K562 (cell line): ENCODE measurements around the gene GPN1.

Experiments used
- DNMT1 ChIP-seq: fragments of 450-650 bp; IDR thresholded peaks from 2 replicates; pipeline ENCODE4 v1.6.1; 2016; ENCODE audit warnings: antibody characterized with exemption, mild to moderate bottlenecking
- EZH2 ChIP-seq: IDR thresholded peaks from 2 replicates; pipeline ENCODE4 v1.6.1; 2012; ENCODE audit warnings: low read depth, mild to moderate bottlenecking, inconsistent platforms, low read length, borderline replicate concordance
- JUND ChIP-seq, 2 experiments: IDR thresholded peaks; 2 replicates in 1 of 2; 3 replicates in 1 of 2; pipeline ENCODE4 v1.6.1; 2011; ENCODE audit warnings: borderline replicate concordance in 2 of 2, low read depth in 2 of 2, low read length in 2 of 2, improper control_type of control experiment in 1 of 2, missing biosample characterization in 1 of 2, missing genetic modification characterization in 1 of 2, missing genetic modification reagents in 1 of 2
- NR3C1 ChIP-seq: sonication (generic); formaldehyde crosslinking; IDR thresholded peaks from 2 replicates; pipeline ENCODE4 v1.8.1; 2022; ENCODE audit warnings: missing genetic modification reagents
- PCBP1 ChIP-seq: fragments of 200-400 bp; formaldehyde crosslinking; IDR thresholded peaks from 2 replicates; pipeline ENCODE4 v1.6.1; 2018; ENCODE audit warnings: mild to moderate bottlenecking, low read depth, low read length; ENCODE audit not compliant: poor library complexity, severe bottlenecking
- POLR2A ChIP-seq: fragments of 450-650 bp; conservative IDR thresholded peaks from 2 replicates; pipeline ENCODE4 v1.6.1; 2016
- POLR2AphosphoS5 ChIP-seq: IDR thresholded peaks from 2 replicates; pipeline ENCODE4 v1.6.1; 2011; ENCODE audit warnings: mild to moderate bottlenecking, low read depth, low read length, moderate library complexity; ENCODE audit not compliant: control insufficient read depth, insufficient read depth
- ZNF239 ChIP-seq: fragments of 250-450 bp; sonication (Bioruptor Pico); IDR thresholded peaks from 2 replicates; pipeline ENCODE4 v1.4.0; 2020; ENCODE audit warnings: mild to moderate bottlenecking
- ZNF445 ChIP-seq: fragments of 250-450 bp; sonication (Bioruptor Pico); IDR thresholded peaks from 2 replicates; pipeline ENCODE4 v1.4.0; 2020; ENCODE audit warnings: low read depth, mild to moderate bottlenecking, moderate library complexity
- ZNF644 ChIP-seq: fragments of 200-800 bp; sonication (Bioruptor generic); IDR thresholded peaks from 2 replicates; pipeline ENCODE4 v1.6.1; 2016; ENCODE audit warnings: low read depth, missing genetic modification characterization, missing compliant biosample characterization
- ZNF696 ChIP-seq: fragments of 250-450 bp; sonication (Bioruptor Pico); conservative IDR thresholded peaks from 2 replicates; pipeline ENCODE4 v1.4.0; 2020; ENCODE audit warnings: mild to moderate bottlenecking, moderate library complexity
- TF ChIP-seq, protein P1 (sequence below): sonication (generic); formaldehyde crosslinking; IDR thresholded peaks from 2 replicates; pipeline ENCODE4 v1.8.1; 2023; ENCODE audit warnings: mild to moderate bottlenecking, missing genetic modification reagents
- TF ChIP-seq, protein P2 (sequence below), 3 experiments: IDR thresholded peaks in 2 of 3; conservative IDR thresholded peaks in 1 of 3; 2 replicates each; pipeline ENCODE4 v1.5.1; 2011 to 2012; ENCODE audit warnings: low read length in 3 of 3, mild to moderate bottlenecking in 3 of 3, control low read depth in 2 of 3, improper control_type of control experiment in 1 of 3, inconsistent platforms in 1 of 3, low read depth in 1 of 3, mixed read lengths in 1 of 3, moderate library complexity in 1 of 3; ENCODE audit not compliant: insufficient read depth in 2 of 3
- TF ChIP-seq, protein P3 (sequence below): fragments of 250-450 bp; sonication (Bioruptor Pico); IDR thresholded peaks from 2 replicates; pipeline ENCODE4 v1.6.1; 2021; ENCODE audit warnings: mild to moderate bottlenecking

DNA sequence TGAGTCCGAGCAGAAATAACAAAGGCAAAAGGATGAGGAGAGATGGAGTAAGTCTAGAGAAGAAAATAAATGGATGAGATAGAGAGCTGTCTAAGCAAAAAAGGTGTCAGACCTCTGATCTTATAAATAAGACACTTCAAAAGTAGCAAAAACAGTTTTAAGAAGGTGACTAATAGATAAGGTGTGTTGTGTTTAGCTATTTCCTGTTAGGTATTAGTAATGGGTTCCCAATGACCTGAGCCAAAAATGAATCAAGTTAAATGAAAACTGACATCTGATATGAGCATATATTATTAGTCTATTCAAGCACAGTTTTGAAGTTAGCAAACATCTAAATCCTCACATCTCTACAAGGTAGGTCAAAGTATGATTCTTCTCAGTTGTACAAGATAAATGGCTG lies 23.9 kb downstream of the GPN1 start:
- TF ChIP-seq JUND (IDR thresholded peaks at IDR 0.05; ENCODE audit: borderline replicate concordance, low read depth, low read length): no peak
- no peak for TF ChIP-seq JUND (tag; IDR thresholded peaks at IDR 0.05; ENCODE audit: borderline replicate concordance, low read depth, low read length)
- no peak for TF ChIP-seq POLR2AphosphoS5
- TF ChIP-seq, protein P1, sequence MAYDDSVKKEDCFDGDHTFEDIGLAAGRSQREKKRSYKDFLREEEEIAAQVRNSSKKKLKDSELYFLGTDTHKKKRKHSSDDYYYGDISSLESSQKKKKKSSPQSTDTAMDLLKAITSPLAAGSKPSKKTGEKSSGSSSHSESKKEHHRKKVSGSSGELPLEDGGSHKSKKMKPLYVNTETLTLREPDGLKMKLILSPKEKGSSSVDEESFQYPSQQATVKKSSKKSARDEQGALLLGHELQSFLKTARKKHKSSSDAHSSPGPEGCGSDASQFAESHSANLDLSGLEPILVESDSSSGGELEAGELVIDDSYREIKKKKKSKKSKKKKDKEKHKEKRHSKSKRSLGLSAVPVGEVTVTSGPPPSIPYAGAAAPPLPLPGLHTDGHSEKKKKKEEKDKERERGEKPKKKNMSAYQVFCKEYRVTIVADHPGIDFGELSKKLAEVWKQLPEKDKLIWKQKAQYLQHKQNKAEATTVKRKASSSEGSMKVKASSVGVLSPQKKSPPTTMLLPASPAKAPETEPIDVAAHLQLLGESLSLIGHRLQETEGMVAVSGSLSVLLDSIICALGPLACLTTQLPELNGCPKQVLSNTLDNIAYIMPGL (CRISPR knock-in tag): no peak
- no peak for TF ChIP-seq DNMT1
- TF ChIP-seq, protein P2, sequence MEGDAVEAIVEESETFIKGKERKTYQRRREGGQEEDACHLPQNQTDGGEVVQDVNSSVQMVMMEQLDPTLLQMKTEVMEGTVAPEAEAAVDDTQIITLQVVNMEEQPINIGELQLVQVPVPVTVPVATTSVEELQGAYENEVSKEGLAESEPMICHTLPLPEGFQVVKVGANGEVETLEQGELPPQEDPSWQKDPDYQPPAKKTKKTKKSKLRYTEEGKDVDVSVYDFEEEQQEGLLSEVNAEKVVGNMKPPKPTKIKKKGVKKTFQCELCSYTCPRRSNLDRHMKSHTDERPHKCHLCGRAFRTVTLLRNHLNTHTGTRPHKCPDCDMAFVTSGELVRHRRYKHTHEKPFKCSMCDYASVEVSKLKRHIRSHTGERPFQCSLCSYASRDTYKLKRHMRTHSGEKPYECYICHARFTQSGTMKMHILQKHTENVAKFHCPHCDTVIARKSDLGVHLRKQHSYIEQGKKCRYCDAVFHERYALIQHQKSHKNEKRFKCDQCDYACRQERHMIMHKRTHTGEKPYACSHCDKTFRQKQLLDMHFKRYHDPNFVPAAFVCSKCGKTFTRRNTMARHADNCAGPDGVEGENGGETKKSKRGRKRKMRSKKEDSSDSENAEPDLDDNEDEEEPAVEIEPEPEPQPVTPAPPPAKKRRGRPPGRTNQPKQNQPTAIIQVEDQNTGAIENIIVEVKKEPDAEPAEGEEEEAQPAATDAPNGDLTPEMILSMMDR (IDR thresholded peaks at IDR 0.05 in 2 of 3, conservative IDR thresholded peaks at IDR 0.05 in 1 of 3; ENCODE audit: insufficient read depth in 2 of 3, low read depth in 1 of 3, low read length in 3 of 3): no peak
- no peak for TF ChIP-seq ZNF239 (CRISPR knock-in tag)
- TF ChIP-seq POLR2A: 0 out of 2 replicates have a peak, but pooled peaks have one; percentile 14
- no peak for TF ChIP-seq ZNF445 (CRISPR knock-in tag)
- TF ChIP-seq EZH2: no peak
- no peak for TF ChIP-seq PCBP1
- no peak for TF ChIP-seq NR3C1 (CRISPR knock-in tag)
- TF ChIP-seq, protein P3, sequence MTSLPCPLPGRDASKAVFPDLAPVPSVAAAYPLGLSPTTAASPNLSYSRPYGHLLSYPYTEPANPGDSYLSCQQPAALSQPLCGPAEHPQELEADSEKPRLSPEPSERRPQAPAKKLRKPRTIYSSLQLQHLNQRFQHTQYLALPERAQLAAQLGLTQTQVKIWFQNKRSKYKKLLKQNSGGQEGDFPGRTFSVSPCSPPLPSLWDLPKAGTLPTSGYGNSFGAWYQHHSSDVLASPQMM (CRISPR knock-in tag): no peak
- TF ChIP-seq ZNF696: no peak
- no peak for TF ChIP-seq ZNF644 (tag)
